Endodermal cell (in vitro differentiated cells): ENCODE data around the gene CHST7. TPM values are rescaled to one million over a fixed set of nuclear protein-coding genes. Genes with fewer than 3 reads are reported as not detected.

Experiments
- DNase-seq: peaks from one replicate; pipeline ENCODE4 v3.0.0-alpha.2; 2017
- H3K27ac ChIP-seq: 2 replicates; pipeline ENCODE4 v1.5.1; 2013; ENCODE audit warnings: mild to moderate bottlenecking, low read depth, low read length, moderate library complexity
- H3K27me3 ChIP-seq: 2 replicates; pipeline ENCODE4 v1.6.1; 2013; ENCODE audit warnings: mild to moderate bottlenecking, low read length, moderate library complexity; ENCODE audit not compliant: insufficient read depth, control insufficient read depth, poor library complexity, severe bottlenecking
- H3K36me3 ChIP-seq: 2 replicates; pipeline ENCODE4 v1.7.0; 2013; ENCODE audit warnings: mild to moderate bottlenecking, low read length, moderate library complexity; ENCODE audit not compliant: control insufficient read depth, insufficient read depth
- H3K4me1 ChIP-seq: one replicate; pipeline ENCODE4 v1.7.0; 2013; ENCODE audit warnings: low read length; ENCODE audit not compliant: control insufficient read depth, insufficient read depth
- H3K4me3 ChIP-seq: 2 replicates; pipeline ENCODE4 v1.5.1; 2013; ENCODE audit warnings: mild to moderate bottlenecking, low read length, moderate library complexity
- H3K9ac ChIP-seq: 2 replicates; pipeline ENCODE4 v1.6.1; 2013; ENCODE audit warnings: mild to moderate bottlenecking, low read length, moderate library complexity; ENCODE audit not compliant: poor library complexity, severe bottlenecking; ENCODE audit errors: extremely low read depth
- H3K9me3 ChIP-seq: 2 replicates; pipeline ENCODE4 v1.6.1; 2013; ENCODE audit warnings: mild to moderate bottlenecking, low read length, moderate library complexity; ENCODE audit not compliant: control insufficient read depth
- H3K27ac Mint-ChIP-seq: 2 replicates; pipeline ENCODE4 v1.8.0; 2020; ENCODE audit warnings: mixed read lengths
- H3K27me3 Mint-ChIP-seq: 2 replicates; pipeline ENCODE4 v1.8.0; 2021; ENCODE audit warnings: mild to moderate bottlenecking, mixed read lengths; ENCODE audit not compliant: insufficient read depth
- H3K36me3 Mint-ChIP-seq: 2 replicates; pipeline ENCODE4 v1.8.0; 2020; ENCODE audit warnings: low read depth, mixed read lengths
- H3K4me1 Mint-ChIP-seq: 2 replicates; pipeline ENCODE4 v1.8.0; 2020; ENCODE audit warnings: mixed read lengths
- H3K4me3 Mint-ChIP-seq: 2 replicates; pipeline ENCODE4 v1.8.0; 2020; ENCODE audit warnings: mild to moderate bottlenecking, moderate library complexity, mixed read lengths
- H3K9me3 Mint-ChIP-seq: 2 replicates; pipeline ENCODE4 v1.8.0; 2020; ENCODE audit warnings: mild to moderate bottlenecking, mixed read lengths
- CTCF ChIP-seq: fragments of 200-600 bp; sonication (generic); conservative IDR thresholded peaks from 2 replicates; pipeline ENCODE4 v1.5.0; 2021; ENCODE audit warnings: antibody characterized with exemption, mild to moderate bottlenecking
- WGBS, 2 experiments: methylation state at CpG; one replicate each; pipeline versions ENCODE4 v1.1.5 to v1.1.7; 2013; ENCODE audit warnings: missing lambda C conversion rate in 2 of 2, mixed read lengths in 1 of 2; ENCODE audit not compliant: insufficient coverage in 1 of 2, insufficient read length in 1 of 2; 5-methylcytosine and 5-hydroxymethylcytosine counted together
- total RNA-seq, 2 donors: library from RNA; stranded (reverse); fragmentation: NEBNext Ultra II Directional in 1 of 2; extraction: Animal tissue kit (Norgen Biotek cat#: 25700) in 1 of 2; gene quantifications; 2 replicates in 1 of 2; 3 replicates in 1 of 2; pipeline ENCODE4 v1.2.1, GENCODE V29; 2021

CHST7 gene
- total RNA-seq, 2 donors from 2014 or later = 1.6 to 4.2 TPM

- H3K9ac ChIP-seq = no peak overlapping the region
- H3K4me3 ChIP-seq = no peak overlapping the region
- WGBS, 2 experiments = 97 to 100% methylated on average over 1 to 3 of the region's 3 CpGs
These were observed 48.0 kb downstream of the CHST7 start for GRCh38 chrX:46621572-46621971.

GRCh38 chrX:46624090-46624786, 50.7 kb downstream of the CHST7 start:
- Mint-ChIP-seq H3K36me3 (peaks cover 52% of the 10 kb centered on the region), H3K27ac (no peak overlapping the region), H3K27me3 (no peaks in the 10 kb centered on the region), H3K9me3 (peaks cover 70% of the 10 kb centered on the region), H3K4me3 (no peak overlapping the region), H3K4me1 (no peaks in the 10 kb centered on the region)
- no peak for TF ChIP-seq CTCF
- Histone ChIP-seq H3K27ac (no peak overlapping the region), H3K4me1 (no peaks in the 10 kb centered on the region), H3K27me3 (no peaks in the 10 kb centered on the region), H3K9me3 (peaks cover 5% of the 10 kb centered on the region), H3K36me3 (peaks cover 18% of the 10 kb centered on the region), H3K9ac (no peak overlapping the region), H3K4me3 (no peak overlapping the region)
- no peak for DNase-seq
- WGBS, 2 experiments = 100% methylated on average over 5 of the region's 6 CpGs; no CpG with 5 or more reads in 1 of the 2 experiments

More at GRCh38 chrX:46621572-46621971, 48.0 kb downstream of the CHST7 start:
- H3K36me3 ChIP-seq = peaks cover 28% of the 10 kb centered on the region
- no peak overlapping the region for H3K27ac Mint-ChIP-seq
- peaks cover 53% of the 10 kb centered on the region for H3K36me3 Mint-ChIP-seq
- DNase-seq = no peak
- no peaks in the 10 kb centered on the region for H3K27me3 Mint-ChIP-seq
- H3K27ac ChIP-seq = no peak overlapping the region
- H3K9me3 ChIP-seq = peaks cover 10% of the 10 kb centered on the region
- TF ChIP-seq CTCF = no peak
- no peak overlapping the region for H3K4me3 Mint-ChIP-seq
- H3K9me3 Mint-ChIP-seq = peaks cover 65% of the 10 kb centered on the region
- no peaks in the 10 kb centered on the region for H3K4me1 Mint-ChIP-seq
- no peaks in the 10 kb centered on the region for H3K4me1 ChIP-seq
- no peaks in the 10 kb centered on the region for H3K27me3 ChIP-seq

GRCh38 chrX:46626566-46626965, 53.0 kb downstream of the CHST7 start:
- no peaks in the 10 kb centered on the region for H3K4me1 Mint-ChIP-seq
- no peak overlapping the region for H3K27ac ChIP-seq
- H3K36me3 Mint-ChIP-seq = peaks cover 38% of the 10 kb centered on the region
- TF ChIP-seq CTCF = no peak
- H3K27ac Mint-ChIP-seq = no peak overlapping the region
- no peaks in the 10 kb centered on the region for H3K27me3 ChIP-seq
- no peaks in the 10 kb centered on the region for H3K4me1 ChIP-seq
- no peak overlapping the region for H3K4me3 Mint-ChIP-seq
- no peak overlapping the region for H3K9ac ChIP-seq
- no peaks in the 10 kb centered on the region for H3K9me3 ChIP-seq
- WGBS, 2 experiments = 79 to 100% methylated on average over 2 to 7 of the region's 7 CpGs
- no peaks in the 10 kb centered on the region for H3K27me3 Mint-ChIP-seq
- no peak for DNase-seq
- H3K36me3 ChIP-seq = no peaks in the 10 kb centered on the region
- H3K9me3 Mint-ChIP-seq = peaks cover 65% of the 10 kb centered on the region
- no peak overlapping the region for H3K4me3 ChIP-seq
